Keratinocyte (primary cell): ENCODE results near the gene IL19. TPM values are rescaled to one million over a fixed set of nuclear protein-coding genes. Genes with fewer than 3 reads are reported as not detected.

Experiments
- DNase-seq: peaks from one replicate; pipeline ENCODE4 v3.0.0-alpha.2; 2011; ENCODE audit warnings: low read depth, missing footprints, low spot score
- FAIRE-seq: peaks from 2 replicates; lab custom pipeline; 2011; peaks lifted over from hg19 to GRCh38; lab: Jason Lieb, UNC
- H2AFZ ChIP-seq: 2 replicates; pipeline ENCODE4 v1.6.0; 2012; ENCODE audit warnings: low read length, control low read depth, inconsistent platforms; ENCODE audit not compliant: control insufficient read depth
- H3K27ac ChIP-seq: 2 replicates; pipeline ENCODE4 v1.5.1; 2011; ENCODE audit warnings: low read length; ENCODE audit not compliant: control insufficient read depth, insufficient read depth
- H3K27me3 ChIP-seq: 3 replicates; pipeline ENCODE4 v1.6.0; 2011; ENCODE audit warnings: low read length; ENCODE audit not compliant: control insufficient read depth, insufficient read depth; ENCODE audit errors: extremely low read depth
- H3K36me3 ChIP-seq, 2 experiments: 2 replicates in 1 of 2; 3 replicates in 1 of 2; pipeline ENCODE4 v1.5.1; 2011; ENCODE audit warnings: low read length in 2 of 2, mild to moderate bottlenecking in 1 of 2; ENCODE audit not compliant: control insufficient read depth in 2 of 2, insufficient read depth in 2 of 2; ENCODE audit errors: extremely low read depth in 1 of 2
- H3K4me1 ChIP-seq: 3 replicates; pipeline ENCODE4 v1.5.1; 2011; ENCODE audit warnings: low read length; ENCODE audit not compliant: control insufficient read depth, insufficient read depth; ENCODE audit errors: extremely low read depth
- H3K4me2 ChIP-seq: 3 replicates; pipeline ENCODE4 v1.6.0; 2011; ENCODE audit warnings: low read depth, low read length; ENCODE audit not compliant: control insufficient read depth, insufficient read depth; ENCODE audit errors: extremely low read depth
- H3K4me3 ChIP-seq, 3 experiments: fragments of 200-600 bp in 1 of 3; sonication (generic) in 1 of 3; 2 replicates in 2 of 3; 3 replicates in 1 of 3; pipeline ENCODE4 v1.5.1; 2011 to 2016; ENCODE audit warnings: low read length in 3 of 3, mild to moderate bottlenecking in 3 of 3, control low read depth in 2 of 3, inconsistent platforms in 1 of 3, low read depth in 1 of 3, mixed read lengths in 1 of 3, mixed run types in 1 of 3, moderate library complexity in 1 of 3; ENCODE audit not compliant: control insufficient read depth in 2 of 3, insufficient read depth in 2 of 3; ENCODE audit errors: extremely low read depth in 1 of 3
- H3K79me2 ChIP-seq: 2 replicates; pipeline ENCODE4 v1.6.0; 2012; ENCODE audit warnings: low read length; ENCODE audit not compliant: control insufficient read depth, insufficient read depth
- H3K9ac ChIP-seq: 3 replicates; pipeline ENCODE4 v1.6.0; 2011; ENCODE audit warnings: low read length; ENCODE audit not compliant: control insufficient read depth, insufficient read depth; ENCODE audit errors: extremely low read depth
- H3K9me1 ChIP-seq: 3 replicates; pipeline ENCODE4 v1.6.0; 2011; ENCODE audit warnings: low read length; ENCODE audit not compliant: control insufficient read depth, insufficient read depth; ENCODE audit errors: extremely low read depth
- H3K9me3 ChIP-seq: 2 replicates; pipeline ENCODE4 v1.5.1; 2012; ENCODE audit warnings: low read depth, low read length; ENCODE audit not compliant: control insufficient read depth
- H4K20me1 ChIP-seq: 3 replicates; pipeline ENCODE4 v1.6.0; 2011; ENCODE audit warnings: low read length; ENCODE audit not compliant: control insufficient read depth, insufficient read depth; ENCODE audit errors: extremely low read depth
- CTCF ChIP-seq, 3 experiments: IDR thresholded peaks in 1 of 3; conservative IDR thresholded peaks in 1 of 3; optimal IDR thresholded peaks in 1 of 3; 2 replicates in 2 of 3; 3 replicates in 1 of 3; pipeline versions ENCODE3 to v1.5.1; 2011; ENCODE audit warnings: low read length in 3 of 3, mild to moderate bottlenecking in 3 of 3, moderate library complexity in 2 of 3, control low read depth in 1 of 3, inconsistent platforms in 1 of 3; ENCODE audit not compliant: insufficient read depth in 2 of 3; ENCODE audit errors: extremely low read depth in 1 of 3
- EZH2 ChIP-seq: IDR thresholded peaks from one replicate; pipeline ENCODE4 v1.6.1; 2012; ENCODE audit warnings: inconsistent platforms, mild to moderate bottlenecking, low read length, moderate library complexity
- dilution Hi-C: fragments of 300-500 bp; cut with MboI; formaldehyde crosslinking; loops from one replicate; pipeline ENCODE4 v1.7.0; 2020; ENCODE audit warnings: low sequenced_read_pairs; ENCODE audit not compliant: extremely low pct_ligation_motif_present
- polyA plus RNA-seq, 5 experiments: library from polyadenylated mRNA; depleted of rRNA in 3 of 5; stranded (reverse) in 3 of 5; stranded (forward) in 1 of 5; unstranded in 1 of 5; fragments of >200 nt; gene quantifications; 1 replicate in 1 of 5; 2 replicates in 3 of 5; 3 replicates in 1 of 5; pipeline versions ENCODE4 v1.2.1 to v1.2.3, GENCODE V29; 2011 to 2012; ENCODE audit warnings: missing spikeins in 2 of 5, low read depth in 1 of 5, low replicate concordance in 1 of 5

Gene IL19
- polyA plus RNA-seq, 1 donor (not counting 4 experiments of a cell fraction or from before 2014, with no cell fraction given) = not detected

- DNase-seq (no peak), FAIRE-seq (no peak)
- no peaks in the 10 kb centered on the region for H4K20me1 ChIP-seq
- no peaks in the 10 kb centered on the region for H3K36me3 ChIP-seq
- no peaks in the 10 kb centered on the region for H3K79me2 ChIP-seq
- no peak overlapping the region for H3K4me3 ChIP-seq
- dilution Hi-C loops = no loop called here
- peaks cover 19% of the 10 kb centered on the region for H3K4me1 ChIP-seq
- H3K9me3 ChIP-seq = no peaks in the 10 kb centered on the region
- H3K9ac ChIP-seq = no peak overlapping the region
- no peaks in the 10 kb centered on the region for H3K9me1 ChIP-seq
- H3K27ac ChIP-seq = no peak overlapping the region
- H3K27me3 ChIP-seq = no peaks in the 10 kb centered on the region
- no peak overlapping the region for H2AFZ ChIP-seq
- H3K4me2 ChIP-seq = no peak overlapping the region
- no peak for TF ChIP-seq EZH2
- peak in 2 of 3 experiments; percentile 12 to 33 for TF ChIP-seq CTCF (optimal IDR thresholded peaks at IDR 0.05 in 1 of 3, IDR thresholded peaks at IDR 0.05 in 1 of 3, conservative IDR thresholded peaks at IDR 0.05 in 1 of 3; ENCODE audit: extremely low read depth in 1 of 3, insufficient read depth in 2 of 3, low read length in 3 of 3)
Observed at GRCh38 chr1:206828765-206829164, 58.2 kb downstream of the IL19 start.

GRCh38 chr1:206829282-206829681, 58.7 kb downstream of the IL19 start:
- Histone ChIP-seq H3K9ac (no peak overlapping the region), H3K36me3 (no peaks in the 10 kb centered on the region), H3K4me1 (peaks cover 22% of the 10 kb centered on the region), H3K4me2 (no peak overlapping the region), H4K20me1 (no peaks in the 10 kb centered on the region), H3K9me3 (no peaks in the 10 kb centered on the region), H3K27me3 (no peaks in the 10 kb centered on the region), H2AFZ (no peak overlapping the region), H3K9me1 (no peaks in the 10 kb centered on the region), H3K4me3 (no peak overlapping the region), H3K79me2 (no peaks in the 10 kb centered on the region), H3K27ac (no peak overlapping the region)
- dilution Hi-C loops = no loop called here
- no peak for DNase-seq
- TF ChIP-seq EZH2 (no peak), CTCF (optimal IDR thresholded peaks at IDR 0.05 in 1 of 3, IDR thresholded peaks at IDR 0.05 in 1 of 3, conservative IDR thresholded peaks at IDR 0.05 in 1 of 3; ENCODE audit: extremely low read depth in 1 of 3, insufficient read depth in 2 of 3, low read length in 3 of 3) (no peak)
- FAIRE-seq = no peak
